Measurements from ENCODE around the gene KRTAP5-9. TPM values are rescaled to one million over a fixed set of nuclear protein-coding genes. Genes with fewer than 3 reads are reported as not detected.
"Not testable (repeated sequence)": the region's sequence is repeated elsewhere in the genome, so short reads cannot be mapped to it uniquely, and the experiment has no call there.

Gene KRTAP5-9
- total RNA-seq, 1 donor from 2014 or later, result not detected

- H3K4me1 ChIP-seq; intact Hi-C loops (cut with micrococcal nuclease); H3K36me3 ChIP-seq; H3K9me3 ChIP-seq (replicated peaks); H3K27ac ChIP-seq (replicated peaks); DNase-seq; H3K4me3 ChIP-seq: not testable (repeated sequence)
- peaks cover 50% of the 10 kb centered on the region for H3K27me3 ChIP-seq (ENCODE audit: low read depth)
These were observed 41.3 kb downstream of the KRTAP5-9 start for GRCh38 chr11:71589546-71589920.

Other genes with a start within 250 kb of the KRTAP5-9 start
- gene DHCR7, start 100.0 kb upstream of the KRTAP5-9 start, total RNA-seq, result 39.1 TPM
- 17.5 TPM for gene NADSYN1, start 95.2 kb upstream of the KRTAP5-9 start, total RNA-seq
- gene KRTAP5-7, start 21.2 kb upstream of the KRTAP5-9 start, total RNA-seq, result not detected
- not detected for gene KRTAP5-8, start 10.4 kb upstream of the KRTAP5-9 start, total RNA-seq
- gene KRTAP5-10, start 17.1 kb downstream of the KRTAP5-9 start, total RNA-seq, result not detected
- not detected for gene KRTAP5-11, start 34.5 kb downstream of the KRTAP5-9 start, total RNA-seq

Measured in left ventricle myocardium inferior (tissue), 1 donor.